VCaP (cell line): ENCODE data around the gene GSAP.

Experiments used
- H3K27ac ChIP-seq: fragments of 450-650 bp; 2 replicates; pipeline ENCODE4 v1.5.1; 2017
- CTCF ChIP-seq: fragments of 450-650 bp; conservative IDR thresholded peaks from 2 replicates; pipeline ENCODE4 v1.5.1; 2017; ENCODE audit warnings: mild to moderate bottlenecking, moderate library complexity

The GSAP gene

GRCh38 chr7:77326131-77326530, 90.0 kb downstream of the GSAP start:
- TF ChIP-seq CTCF = no peak
- no peak overlapping the region for H3K27ac ChIP-seq

- TF ChIP-seq CTCF = no peak
Observed at GRCh38 chr7:77321300-77321699, 94.8 kb downstream of the GSAP start.

GRCh38 chr7:77320714-77321113, 95.4 kb downstream of the GSAP start:
- no peak for TF ChIP-seq CTCF
- no peak overlapping the region for H3K27ac ChIP-seq

More at GRCh38 chr7:77321300-77321699, 94.8 kb downstream of the GSAP start:
- H3K27ac ChIP-seq = no peak overlapping the region

- TF ChIP-seq CTCF = no peak
- no peak overlapping the region for H3K27ac ChIP-seq
Observed at GRCh38 chr7:77320137-77320536, 96.0 kb downstream of the GSAP start.

GRCh38 chr7:77318019-77318418, 98.1 kb downstream of the GSAP start:
- no peak overlapping the region for H3K27ac ChIP-seq
- TF ChIP-seq CTCF = no peak

- TF ChIP-seq CTCF = no peak
- no peak overlapping the region for H3K27ac ChIP-seq
Observed at GRCh38 chr7:77316219-77316978, 99.8 kb downstream of the GSAP start.

- TF ChIP-seq CTCF = no peak
- H3K27ac ChIP-seq = no peak overlapping the region
Observed at GRCh38 chr7:77315182-77315591, 101.0 kb downstream of the GSAP start.
